GM12865 (cell line): ENCODE data around the gene DHRS7B.

Experiments used
- DNase-seq: peaks from one replicate; pipeline ENCODE4 v3.0.0; 2010; ENCODE audit warnings: low read depth
- H3K4me3 ChIP-seq: 2 replicates; pipeline ENCODE4 v1.5.1; 2011; ENCODE audit warnings: mild to moderate bottlenecking, low read depth, low read length, control low read depth
- CTCF ChIP-seq: IDR thresholded peaks from 2 replicates; pipeline ENCODE4 v1.5.1; 2011; ENCODE audit warnings: low read length, control low read depth, low read depth, inconsistent platforms; ENCODE audit not compliant: insufficient read depth; ENCODE audit errors: missing control alignments

Gene DHRS7B

GRCh38 chr17:21235921-21236320 lies 109.2 kb downstream of the DHRS7B start:
- TF ChIP-seq CTCF = no peak
- no peak overlapping the region for H3K4me3 ChIP-seq
- DNase-seq = no peak

GRCh38 chr17:21239680-21240368 lies 113.1 kb downstream of the DHRS7B start:
- H3K4me3 ChIP-seq = no peak overlapping the region
- peak; percentile 35 for DNase-seq
- peak; percentile 45 for TF ChIP-seq CTCF

GRCh38 chr17:21240369-21241055 lies 113.7 kb downstream of the DHRS7B start:
- no peak overlapping the region for H3K4me3 ChIP-seq
- TF ChIP-seq CTCF = no peak
- no peak for DNase-seq
